Endothelial cell of umbilical vein (primary cell): Measurements from ENCODE around the gene BIN2. TPM values are rescaled to one million over a fixed set of nuclear protein-coding genes. Genes with fewer than 3 reads are reported as not detected.

Experiments used
- BruUV-seq: library from RNA; stranded (reverse); fragments of 400-500 nt; replicated peaks from 2 replicates; lab custom pipeline; 2021; lab: Mats Ljungman, UMichigan
- CTCF ChIA-PET: fragments of 300-600, 350-600 bp; sonication (Branson Sonifier 250); formaldehyde crosslinking; loops from one replicate; lab custom pipeline; 2021; ENCODE audit warnings: antibody characterized with exemption, inconsistent platforms; lab: Charles Lee
- POLR2A ChIA-PET: fragments of 300-600, 350-600 bp; sonication (Branson Sonifier 250); formaldehyde crosslinking; loops from one replicate; lab custom pipeline; 2021; ENCODE audit warnings: antibody characterized with exemption, inconsistent platforms; lab: Charles Lee
- DNase-seq: peaks from one replicate; pipeline ENCODE4 v3.0.0-alpha.2; 2011; ENCODE audit warnings: low read depth, low spot score
- FAIRE-seq: peaks from 2 replicates; lab custom pipeline; 2011; peaks lifted over from hg19 to GRCh38; lab: Jason Lieb, UNC
- H2AFZ ChIP-seq: 2 replicates; pipeline ENCODE4 v1.6.0; 2012; ENCODE audit warnings: low read depth, low read length, control low read depth, inconsistent platforms
- H3K27ac ChIP-seq: 2 replicates; pipeline ENCODE4 v1.5.1; 2011; ENCODE audit warnings: low read depth, mild to moderate bottlenecking, control low read depth, low read length, moderate library complexity; ENCODE audit not compliant: insufficient read depth
- H3K27me3 ChIP-seq, 2 experiments: 2 replicates each; pipeline versions ENCODE4 v1.6.0 to v1.6.1; 2011; ENCODE audit warnings: low read length in 2 of 2, mixed read lengths in 1 of 2; ENCODE audit not compliant: control insufficient read depth in 2 of 2, insufficient read depth in 2 of 2
- H3K36me3 ChIP-seq, 2 experiments: 2 replicates in 1 of 2; 3 replicates in 1 of 2; pipeline ENCODE4 v1.5.1; 2011; ENCODE audit warnings: low read length in 2 of 2, mild to moderate bottlenecking in 1 of 2, moderate library complexity in 1 of 2; ENCODE audit not compliant: control insufficient read depth in 2 of 2, insufficient read depth in 2 of 2; ENCODE audit errors: extremely low read depth in 1 of 2
- H3K4me1 ChIP-seq: 3 replicates; pipeline ENCODE4 v1.5.1; 2011; ENCODE audit warnings: mild to moderate bottlenecking, low read length; ENCODE audit not compliant: control insufficient read depth, insufficient read depth; ENCODE audit errors: extremely low read depth
- H3K4me2 ChIP-seq: 2 replicates; pipeline ENCODE4 v1.6.1; 2011; ENCODE audit warnings: low read length, control low read depth, mixed read lengths; ENCODE audit not compliant: insufficient read depth
- H3K4me3 ChIP-seq, 3 experiments: fragments of 200-600 bp in 1 of 3; sonication (generic), shearing (Covaris generic) in 1 of 3; replicated peaks in 1 of 3; 2 replicates each; pipeline ENCODE4 v1.5.1; 2011 to 2016; ENCODE audit warnings: control low read depth in 3 of 3, low read length in 3 of 3, mild to moderate bottlenecking in 2 of 3, inconsistent platforms in 1 of 3, low read depth in 1 of 3, moderate library complexity in 1 of 3; ENCODE audit not compliant: insufficient read depth in 1 of 3
- H3K79me2 ChIP-seq: 2 replicates; pipeline ENCODE4 v1.6.0; 2012; ENCODE audit warnings: low read length, inconsistent platforms; ENCODE audit not compliant: control insufficient read depth, insufficient read depth
- H3K9ac ChIP-seq: replicated peaks from 2 replicates; pipeline ENCODE3; 2011; ENCODE audit warnings: low read length, control low read depth; ENCODE audit not compliant: insufficient read depth; ENCODE audit errors: extremely low read depth
- H3K9me1 ChIP-seq: replicated peaks from 3 replicates; pipeline ENCODE4 v1.6.0; 2011; ENCODE audit warnings: mild to moderate bottlenecking, low read length; ENCODE audit not compliant: control insufficient read depth, insufficient read depth; ENCODE audit errors: extremely low read depth
- H3K9me3 ChIP-seq: replicated peaks from 2 replicates; pipeline ENCODE4 v1.5.1; 2012; ENCODE audit warnings: low read length, inconsistent platforms; ENCODE audit not compliant: control insufficient read depth, insufficient read depth
- H4K20me1 ChIP-seq: replicated peaks from 2 replicates; pipeline ENCODE3; 2011; ENCODE audit warnings: mild to moderate bottlenecking, low read length; ENCODE audit not compliant: control insufficient read depth, insufficient read depth; ENCODE audit errors: extremely low read depth
- CTCF ChIP-seq, 2 donors: IDR thresholded peaks; 1 replicate in 1 of 2; 2 replicates in 1 of 2; pipeline ENCODE4 v1.5.1; 2011; ENCODE audit warnings: low read length in 2 of 2, mild to moderate bottlenecking in 2 of 2, moderate library complexity in 2 of 2, control low read depth in 1 of 2, inconsistent platforms in 1 of 2, low read depth in 1 of 2; ENCODE audit not compliant: insufficient read depth in 1 of 2; ENCODE audit errors: extremely low read depth in 1 of 2
- EZH2 ChIP-seq: IDR thresholded peaks from 2 replicates; pipeline ENCODE4 v1.6.1; 2012; ENCODE audit warnings: borderline replicate concordance, low read depth, mild to moderate bottlenecking, moderate library complexity, low read length, inconsistent platforms; ENCODE audit not compliant: severe bottlenecking
- FOS ChIP-seq: IDR thresholded peaks from 2 replicates; pipeline ENCODE4 v1.6.1; 2011; ENCODE audit warnings: mild to moderate bottlenecking, low read length, moderate library complexity, borderline replicate concordance; ENCODE audit not compliant: insufficient read depth
- GATA2 ChIP-seq: IDR thresholded peaks from 2 replicates; pipeline ENCODE4 v1.7.0; 2011; ENCODE audit warnings: low read depth, mild to moderate bottlenecking, moderate library complexity, mixed read lengths, low read length; ENCODE audit not compliant: insufficient read length, insufficient read depth
- JUN ChIP-seq: IDR thresholded peaks from 2 replicates; pipeline ENCODE4 v1.6.1; 2011; ENCODE audit warnings: borderline replicate concordance, low read depth; ENCODE audit not compliant: insufficient read length, insufficient read depth
- MAX ChIP-seq: IDR thresholded peaks from 2 replicates; pipeline ENCODE4 v1.6.1; 2011; ENCODE audit not compliant: insufficient read depth, insufficient read length
- MYC ChIP-seq: IDR thresholded peaks from one replicate; pipeline ENCODE4 v1.6.1; 2011; ENCODE audit warnings: mild to moderate bottlenecking, low read depth, low read length
- POLR2A ChIP-seq: IDR thresholded peaks from 2 replicates; pipeline ENCODE4 v1.6.1; 2012; ENCODE audit warnings: low read depth, mild to moderate bottlenecking, control low read depth, low read length
- POLR2AphosphoS5 ChIP-seq: IDR thresholded peaks from 2 replicates; pipeline ENCODE4 v1.6.1; 2012; ENCODE audit warnings: low read depth, mild to moderate bottlenecking, control low read depth, low read length, moderate library complexity; ENCODE audit not compliant: insufficient read depth
- dilution Hi-C: fragments of 300-500 bp; cut with MboI; formaldehyde crosslinking; loops from one replicate; pipeline ENCODE4 v1.15.0; 2019; ENCODE audit warnings: low sequenced_read_pairs; ENCODE audit not compliant: extremely low pct_ligation_motif_present
- intact Hi-C: fragments of 100-400 bp; cut with micrococcal nuclease; formaldehyde crosslinking; loops from one replicate; pipeline ENCODE4 v1.10.0; 2022
- polyA plus RNA-seq, 4 experiments: library from polyadenylated mRNA; depleted of rRNA in 3 of 4; stranded (reverse) in 3 of 4; unstranded in 1 of 4; fragments of >200 nt; gene quantifications; 2 replicates each; pipeline versions ENCODE4 v1.2.1 to v1.2.3, GENCODE V29; 2011 to 2012; ENCODE audit warnings: missing spikeins in 1 of 4
- total RNA-seq: library from RNA; stranded (reverse); gene quantifications from 2 replicates; pipeline ENCODE4 v1.2.3, GENCODE V29; 2021

The BIN2 gene
- total and polyA plus RNA-seq, 2 donors (not counting 3 experiments of a cell fraction or from before 2014, with no cell fraction given): not detected

- FAIRE-seq: peak; percentile 59
- Histone ChIP-seq H3K36me3 (no peaks in the 10 kb centered on the region), H3K9me3 (no peaks in the 10 kb centered on the region), H3K79me2 (no peaks in the 10 kb centered on the region), H3K4me2 (no peak overlapping the region), H3K4me3 (no peak overlapping the region), H3K27me3 (no peaks in the 10 kb centered on the region), H3K9ac (no peak overlapping the region), H2AFZ (peak overlapping the region; percentile 54), H3K4me1 (no peaks in the 10 kb centered on the region), H3K9me1 (no peaks in the 10 kb centered on the region), H3K27ac (no peak overlapping the region), H4K20me1 (no peaks in the 10 kb centered on the region)
- intact Hi-C loops (no loop called here), dilution Hi-C loops (no loop called here)
- ChIA-PET CTCF (interaction anchor here (0.6 to 1.4 kb wide), 3 partner anchors 33 to 276 kb away, joined by 3 to 4 read pairs (median 3); no protein-coding TSS in a partner anchor), POLR2A (no interaction called here)
- peak; percentile 37 for DNase-seq
- BruUV-seq: no TSS peak
- TF ChIP-seq EZH2 (no peak), FOS (peak; percentile 41)
These were observed 16.1 kb downstream of the BIN2 start for GRCh38 chr12:51307655-51308593.

- Histone ChIP-seq H3K4me1 (no peaks in the 10 kb centered on the region), H3K4me3 (no peak overlapping the region), H3K27me3 (peaks cover 0 to 4% of the 10 kb centered on the region in 2 experiments), H3K9ac (no peak overlapping the region), H3K36me3 (no peaks in the 10 kb centered on the region), H3K27ac (no peak overlapping the region), H3K79me2 (no peaks in the 10 kb centered on the region), H2AFZ (no peak overlapping the region), H3K9me3 (no peaks in the 10 kb centered on the region), H4K20me1 (no peaks in the 10 kb centered on the region), H3K4me2 (no peak overlapping the region), H3K9me1 (no peaks in the 10 kb centered on the region)
- no TSS peak for BruUV-seq
- DNase-seq (no peak), FAIRE-seq (no peak)
- TF ChIP-seq FOS (no peak), GATA2 (no peak), POLR2AphosphoS5 (no peak), MAX (no peak), EZH2 (no peak), POLR2A (no peak), MYC (no peak), JUN (no peak), CTCF (IDR thresholded peaks at IDR 0.05; ENCODE audit: extremely low read depth in 1 of 2, insufficient read depth in 1 of 2, low read depth in 1 of 2, low read length in 2 of 2) (no peak)
- ChIA-PET CTCF (interaction anchor here (0.6 kb wide), 1 partner anchor 20 kb away, joined by 3 read pairs; no protein-coding TSS in a partner anchor), POLR2A (no interaction called here)
- intact Hi-C loops: no loop called here
- dilution Hi-C loops: no loop called here
These were observed 17.5 kb downstream of the BIN2 start for GRCh38 chr12:51306507-51306906.
